Breast epithelium (tissue), 3 donors: ENCODE data around the gene MINDY4.

Experiments
- CTCF ChIP-seq, 3 donors: fragments of 450-650 bp; IDR thresholded peaks; one replicate each; pipeline ENCODE4 v1.5.1; 2016 to 2017; ENCODE audit warnings: antibody characterized with exemption in 3 of 3, mild to moderate bottlenecking in 3 of 3, moderate library complexity in 3 of 3
- POLR2A ChIP-seq: fragments of 450-650 bp; IDR thresholded peaks from one replicate; pipeline ENCODE4 v1.6.1; 2016; ENCODE audit warnings: antibody characterized with exemption, mild to moderate bottlenecking, moderate library complexity
- POLR2AphosphoS5 ChIP-seq, 3 donors: sonication (generic); formaldehyde crosslinking; IDR thresholded peaks; one replicate each; pipeline ENCODE4 v1.6.1; 2017; ENCODE audit warnings: antibody characterized with exemption in 3 of 3

GRCh38 chr7:30924624-30925023 is 153.4 kb downstream of the MINDY4 start:
- no peak for TF ChIP-seq CTCF (IDR thresholded peaks at IDR 0.05)
- TF ChIP-seq POLR2AphosphoS5 (IDR thresholded peaks at IDR 0.05) = no peak
- no peak for TF ChIP-seq POLR2A
